ENCODE results near the gene TPRG1L. TPM values are rescaled to one million over a fixed set of nuclear protein-coding genes. Genes with fewer than 3 reads are reported as not detected.

The TPRG1L gene
- total and polyA plus RNA-seq, 2 of the 4 experiments (the other 2 are of a cell fraction) = 25.3 to 39.5 TPM

GRCh38 chr1:3632298-3632697 lies 7.5 kb downstream of the TPRG1L start:
- H3K9me1 ChIP-seq (ENCODE audit: insufficient read depth, low read length) = no peaks in the 10 kb centered on the region
- no peaks in the 10 kb centered on the region for H3K27me3 ChIP-seq (ENCODE audit: control insufficient read depth, insufficient read depth, low read length)
- no TSS peak for BruUV-seq (replicated peaks)
- no peak overlapping the region for H3K4ac ChIP-seq (ENCODE audit: low read depth, low read length)
- no peak overlapping the region for H2BK120ac ChIP-seq (ENCODE audit: low read depth, low read length)
- no peak overlapping the region for H3K14ac ChIP-seq (replicated peaks; ENCODE audit: low read depth, low read length)
- H3K4me1 ChIP-seq (ENCODE audit: control insufficient read depth, insufficient read depth, low read length) = no peaks in the 10 kb centered on the region
- no peak overlapping the region for H3K27ac ChIP-seq (ENCODE audit: insufficient read depth, low read length)
- no peaks in the 10 kb centered on the region for H3K79me1 ChIP-seq (ENCODE audit: low read depth in 1 of 2, low read length in 2 of 2)
- in situ Hi-C loops (cut with MboI; ENCODE audit: low sequenced_read_pairs) (no loop called here), intact Hi-C loops (cut with micrococcal nuclease) (no loop called here), dilution Hi-C loops (cut with HindIII; ENCODE audit: low sequenced_read_pairs, unreplicated experiment) (no loop called here)
- H2BK20ac ChIP-seq (ENCODE audit: low read depth, low read length) = no peak overlapping the region
- no peaks in the 10 kb centered on the region; the same call in 1 of the 2 replicates for H4K20me1 ChIP-seq (ENCODE audit: insufficient read depth, low read length)
- 96% methylated on average over 9 of the region's 17 CpGs; no CpG with 5 or more reads in 1 of the 2 experiments for WGBS, 2 experiments (ENCODE audit: extremely low coverage in 2 of 2, insufficient read length in 1 of 2)
- no peak overlapping the region for H3K18ac ChIP-seq (ENCODE audit: low read depth, low read length)
- ATAC-seq (ENCODE audit: low read depth) (no peak), DNase-seq (no peak)
- no peak overlapping the region for H3K4me3 ChIP-seq (ENCODE audit: insufficient read depth, low read depth, low read length)
- no peak overlapping the region for H4K91ac ChIP-seq (ENCODE audit: insufficient read depth, low read depth, low read length)
- no peak overlapping the region for H3K23ac ChIP-seq (ENCODE audit: low read depth, low read length)
- no peak overlapping the region for H2AK9ac ChIP-seq (replicated peaks; ENCODE audit: low read depth, low read length, poor library complexity)
- no peak overlapping the region for H3K9ac ChIP-seq (ENCODE audit: low read depth, low read length)
- H2AK5ac ChIP-seq (ENCODE audit: low read depth, low read length) = no peak overlapping the region
- peaks cover 74% of the 10 kb centered on the region for H3K36me3 ChIP-seq (ENCODE audit: control insufficient read depth, insufficient read depth, low read length)
- H2BK15ac ChIP-seq (ENCODE audit: low read depth, low read length) = no peak overlapping the region
- H3K9me3 ChIP-seq (ENCODE audit: control insufficient read depth, insufficient read depth, low read length) = no peaks in the 10 kb centered on the region
- H4K8ac ChIP-seq (ENCODE audit: low read depth in 2 of 2, low read length in 2 of 2) = no peak overlapping the region
- ChIA-PET POLR2A (ENCODE audit: unreplicated experiment) (no interaction called here), CTCF (no interaction called here)
- no peak overlapping the region for H3K56ac ChIP-seq (ENCODE audit: extremely low read depth, insufficient read depth, low read length)
- peak overlapping the region; percentile 32 for H2AFZ ChIP-seq (replicated peaks; ENCODE audit: low read length, poor library complexity)
- TF ChIP-seq MAZ (IDR thresholded peaks at IDR 0.05; ENCODE audit: borderline replicate concordance, low read depth, low read length) = no peak
- TF ChIP-seq MXI1 (IDR thresholded peaks at IDR 0.05; ENCODE audit: borderline replicate concordance, low read depth, low read length) = no peak
- TF ChIP-seq CHD1 (IDR thresholded peaks at IDR 0.05; ENCODE audit: low read depth, low read length) = no peak
- TF ChIP-seq SMC3 (IDR thresholded peaks at IDR 0.05; ENCODE audit: low read depth, low read length) = no peak
- no peak for TF ChIP-seq RCOR1 (IDR thresholded peaks at IDR 0.05; ENCODE audit: insufficient replicate concordance, low read length)
- TF ChIP-seq CEBPB (IDR thresholded peaks at IDR 0.05; ENCODE audit: low read depth, low read length) = no peak
- no peak for TF ChIP-seq RFX5 (IDR thresholded peaks at IDR 0.05; ENCODE audit: low read depth, low read length)
- no peak for TF ChIP-seq RAD21 (IDR thresholded peaks at IDR 0.05; ENCODE audit: low read length)
- TF ChIP-seq BHLHE40 (IDR thresholded peaks at IDR 0.05; ENCODE audit: low read depth, low read length) = no peak
- TF ChIP-seq ELK1 (IDR thresholded peaks at IDR 0.05; ENCODE audit: borderline replicate concordance, low read depth, low read length) = no peak
- no peak for TF ChIP-seq FOS (IDR thresholded peaks at IDR 0.05; ENCODE audit: low read depth, low read length)
- no peak for TF ChIP-seq POLR2A (IDR thresholded peaks at IDR 0.05; ENCODE audit: low read depth, low read length)
- TF ChIP-seq MAFK (IDR thresholded peaks at IDR 0.05; ENCODE audit: low read depth, low read length) = no peak
- TF ChIP-seq CTCF (conservative IDR thresholded peaks at IDR 0.05; ENCODE audit: low read depth, low read length) = no peak
- no peak for TF ChIP-seq NFE2L2 (IDR thresholded peaks at IDR 0.05; ENCODE audit: low read depth, low read length)
- TF ChIP-seq, protein P1, sequence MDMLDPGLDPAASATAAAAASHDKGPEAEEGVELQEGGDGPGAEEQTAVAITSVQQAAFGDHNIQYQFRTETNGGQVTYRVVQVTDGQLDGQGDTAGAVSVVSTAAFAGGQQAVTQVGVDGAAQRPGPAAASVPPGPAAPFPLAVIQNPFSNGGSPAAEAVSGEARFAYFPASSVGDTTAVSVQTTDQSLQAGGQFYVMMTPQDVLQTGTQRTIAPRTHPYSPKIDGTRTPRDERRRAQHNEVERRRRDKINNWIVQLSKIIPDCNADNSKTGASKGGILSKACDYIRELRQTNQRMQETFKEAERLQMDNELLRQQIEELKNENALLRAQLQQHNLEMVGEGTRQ (IDR thresholded peaks at IDR 0.05; ENCODE audit: low read depth, low read length) = no peak
- no peak overlapping the region for H3K4me2 ChIP-seq (ENCODE audit: low read depth, low read length)
- no peak overlapping the region for H2BK5ac ChIP-seq (ENCODE audit: low read depth, low read length, poor library complexity, severe bottlenecking)
- no peak overlapping the region for H4K5ac ChIP-seq (ENCODE audit: low read depth, low read length)

Data from IMR-90 (cell line).